Measurements from ENCODE around the gene RCBTB2.
"Not testable (repeated sequence)": the region's sequence is repeated elsewhere in the genome, so short reads cannot be mapped to it uniquely, and the experiment has no call there.

Gene RCBTB2

GRCh38 chr13:48532506-48533499 lies at the start of gene RCBTB2:
Gene RCBTB2, minus strand, starts transcription at chr13:48533080. Its CDS starts 11,141 bp downstream, at chr13:48521939.
- DNase-seq = peak; percentile 61

DNA sequence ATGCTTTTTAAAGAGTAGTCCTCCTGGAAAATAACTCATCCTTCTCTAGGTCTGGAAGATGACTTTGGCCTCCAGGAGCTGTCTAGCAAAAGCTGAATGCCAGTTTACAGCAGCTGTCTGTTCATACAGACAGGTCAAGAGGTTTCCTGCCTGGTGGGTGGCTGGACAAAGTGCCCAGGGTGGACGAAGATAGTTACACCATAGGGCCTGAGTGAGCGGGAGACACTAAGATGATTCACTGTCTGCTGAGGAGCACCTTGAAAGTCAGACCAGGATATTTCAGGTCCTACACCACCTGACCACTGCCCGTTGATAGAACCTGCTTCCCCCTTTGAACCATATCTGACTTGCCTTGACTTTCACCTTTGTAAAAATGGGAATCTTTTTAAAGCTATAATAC lies 49.2 kb upstream of the RCBTB2 start:
- DNase-seq = no peak

DNA sequence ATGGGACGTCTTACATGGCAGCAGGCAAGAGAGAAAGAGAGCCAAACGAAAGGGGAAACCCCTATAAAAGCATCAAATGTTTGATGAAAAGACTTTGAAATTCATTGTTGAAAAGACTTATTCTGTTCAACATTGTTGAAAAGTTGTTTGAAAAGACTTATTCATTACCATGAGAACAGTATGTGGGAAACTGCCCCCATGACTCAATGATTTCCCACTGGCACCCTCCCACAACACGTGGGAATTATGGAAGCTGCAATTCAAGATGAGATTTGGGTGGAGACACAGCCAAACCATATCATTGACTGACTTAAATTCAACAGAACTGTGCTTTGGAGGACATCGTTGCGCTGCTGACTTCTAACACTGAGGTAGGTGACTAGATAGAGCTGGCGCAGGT lies 48.0 kb upstream of the RCBTB2 start:
- DNase-seq = no peak

- DNase-seq = no peak
These were observed 47.4 kb upstream of the RCBTB2 start for GRCh38 chr13:48580185-48580803.

- not testable (repeated sequence) for DNase-seq
These were observed 47.0 kb upstream of the RCBTB2 start for GRCh38 chr13:48579919-48580180.

GRCh38 chr13:48579165-48579918 lies 46.5 kb upstream of the RCBTB2 start:
- DNase-seq = no peak

DNA sequence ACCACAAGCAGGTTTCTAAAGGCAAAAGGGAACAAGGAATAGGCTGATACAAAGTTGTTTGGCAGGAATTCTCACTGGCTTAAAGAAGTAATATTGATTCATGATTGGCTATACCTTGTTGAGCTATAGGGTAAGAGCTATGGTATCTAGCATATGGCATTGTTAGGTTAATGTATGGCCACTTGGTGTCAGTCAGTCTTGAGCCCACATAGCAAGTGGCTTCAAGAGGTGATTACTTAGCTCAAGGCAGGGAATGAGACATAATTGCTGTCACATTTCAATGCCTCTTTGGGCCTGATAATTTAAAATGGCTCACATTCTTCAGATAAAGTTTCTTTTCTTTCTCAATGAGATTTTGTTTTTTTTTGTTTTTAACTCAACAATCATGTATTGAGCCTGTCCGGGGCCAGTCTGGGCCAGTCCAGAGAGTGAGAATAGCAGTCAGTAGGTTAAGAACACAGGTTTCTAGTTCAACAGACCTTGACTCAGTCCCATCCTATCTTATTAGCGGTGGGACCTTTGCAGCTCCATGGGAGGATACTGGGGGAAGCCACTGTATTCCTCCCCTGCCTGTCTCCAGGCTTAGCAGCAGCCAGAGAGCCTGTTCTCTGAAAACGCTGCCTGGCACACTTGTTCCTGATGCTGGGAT lies 45.8 kb upstream of the RCBTB2 start:
- no peak for DNase-seq

GRCh38 chr13:48576448-48577010 lies 43.6 kb upstream of the RCBTB2 start:
- DNase-seq = no peak

DNA sequence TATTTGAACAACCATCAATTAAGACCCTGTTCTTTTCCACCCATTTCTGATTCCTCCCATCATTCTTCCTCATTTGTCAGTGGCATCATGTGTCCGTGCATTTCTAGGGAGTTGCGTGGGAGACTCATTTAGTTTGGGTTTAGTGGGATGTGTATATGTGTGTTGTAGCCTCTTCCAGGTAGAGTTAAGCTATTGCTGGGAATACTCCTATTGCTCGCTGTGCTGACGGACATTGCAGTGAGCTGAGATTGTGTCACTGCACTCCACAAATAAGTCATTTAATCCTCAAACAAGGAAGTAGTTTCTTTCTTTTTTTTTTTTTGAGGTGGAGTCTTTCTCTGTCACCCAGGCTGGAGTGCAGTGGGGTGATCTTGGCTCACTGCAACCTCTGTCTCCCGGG lies 42.2 kb upstream of the RCBTB2 start:
- DNase-seq = no peak

DNA sequence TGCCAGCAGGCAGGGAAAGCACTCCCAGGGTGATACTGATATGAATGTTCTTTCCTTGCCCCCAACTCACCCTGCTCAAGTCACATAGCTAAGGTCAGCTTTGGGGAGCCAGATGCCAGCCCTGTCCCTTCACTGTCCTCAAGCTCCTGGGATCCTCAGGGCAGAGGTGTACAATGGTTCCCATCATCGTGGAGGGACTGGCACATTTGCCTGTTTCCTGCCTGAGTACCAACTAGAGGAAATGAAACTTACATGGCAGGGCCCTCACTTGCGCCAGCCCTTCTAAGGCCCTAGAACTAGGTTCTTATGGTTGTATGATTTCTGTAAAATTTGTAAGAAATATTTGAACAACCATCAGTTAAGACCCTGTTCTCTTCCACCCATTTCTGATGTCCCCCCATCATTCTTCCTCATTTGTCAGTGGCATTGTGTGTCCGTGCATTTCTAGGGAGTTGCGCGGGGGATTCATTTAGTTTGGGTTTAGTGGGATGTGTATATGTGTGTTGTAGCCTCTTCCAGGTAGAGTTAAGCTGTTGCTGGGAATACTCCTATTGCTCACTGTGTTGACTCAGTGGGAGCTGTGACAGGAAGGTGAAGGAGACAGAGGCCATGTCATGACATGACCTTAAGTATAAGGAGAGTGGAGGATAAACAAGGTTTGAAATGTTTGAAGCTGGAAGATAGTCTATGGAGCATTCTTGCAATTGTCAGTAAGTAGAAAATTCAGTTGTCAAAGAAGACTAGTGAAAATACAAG lies 41.3 kb upstream of the RCBTB2 start:
- no peak for DNase-seq

DNA sequence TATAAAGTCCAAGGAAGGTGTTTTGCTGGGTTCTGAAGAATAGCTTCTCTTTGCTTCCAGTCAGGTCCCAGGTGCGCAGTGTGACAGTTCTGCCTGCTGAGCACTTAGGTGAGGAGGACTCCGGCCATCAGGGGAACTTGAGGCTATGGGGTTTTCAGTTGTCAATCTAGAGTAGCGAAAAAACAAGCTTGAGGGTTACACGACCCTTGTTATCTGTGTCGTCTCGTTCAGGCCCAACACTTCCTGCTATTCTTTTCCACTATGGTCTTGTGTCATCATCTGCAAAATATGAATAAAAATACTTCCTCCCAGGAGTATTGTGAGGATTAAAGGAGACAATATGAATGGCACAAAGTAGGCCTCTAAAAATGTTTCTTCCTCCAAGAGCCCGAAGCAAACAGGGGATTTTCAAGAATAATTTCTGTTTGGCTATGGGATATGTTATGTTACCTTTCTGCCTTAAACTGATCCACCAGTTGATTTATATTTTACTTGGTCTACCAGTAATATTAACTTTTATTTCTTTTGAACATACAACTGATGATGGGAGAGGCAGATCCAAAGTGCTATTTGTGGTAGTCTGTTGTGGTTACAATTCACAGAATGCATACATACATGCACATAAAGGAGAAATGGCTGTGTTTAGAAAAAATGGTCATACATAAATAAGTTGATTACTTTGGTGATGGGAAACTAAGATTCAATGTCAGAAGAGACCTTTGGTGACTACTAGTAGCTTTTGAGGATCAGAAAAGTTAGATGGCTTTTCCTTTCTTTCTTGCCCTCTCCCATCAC lies 40.5 kb upstream of the RCBTB2 start:
- no peak for DNase-seq

- no peak for DNase-seq
These were observed 38.4 kb upstream of the RCBTB2 start for GRCh38 chr13:48571126-48571913.

- no peak for DNase-seq
These were observed 37.4 kb upstream of the RCBTB2 start for GRCh38 chr13:48570216-48570828.

GRCh38 chr13:48569104-48569666 lies 36.3 kb upstream of the RCBTB2 start:
- no peak for DNase-seq

DNA sequence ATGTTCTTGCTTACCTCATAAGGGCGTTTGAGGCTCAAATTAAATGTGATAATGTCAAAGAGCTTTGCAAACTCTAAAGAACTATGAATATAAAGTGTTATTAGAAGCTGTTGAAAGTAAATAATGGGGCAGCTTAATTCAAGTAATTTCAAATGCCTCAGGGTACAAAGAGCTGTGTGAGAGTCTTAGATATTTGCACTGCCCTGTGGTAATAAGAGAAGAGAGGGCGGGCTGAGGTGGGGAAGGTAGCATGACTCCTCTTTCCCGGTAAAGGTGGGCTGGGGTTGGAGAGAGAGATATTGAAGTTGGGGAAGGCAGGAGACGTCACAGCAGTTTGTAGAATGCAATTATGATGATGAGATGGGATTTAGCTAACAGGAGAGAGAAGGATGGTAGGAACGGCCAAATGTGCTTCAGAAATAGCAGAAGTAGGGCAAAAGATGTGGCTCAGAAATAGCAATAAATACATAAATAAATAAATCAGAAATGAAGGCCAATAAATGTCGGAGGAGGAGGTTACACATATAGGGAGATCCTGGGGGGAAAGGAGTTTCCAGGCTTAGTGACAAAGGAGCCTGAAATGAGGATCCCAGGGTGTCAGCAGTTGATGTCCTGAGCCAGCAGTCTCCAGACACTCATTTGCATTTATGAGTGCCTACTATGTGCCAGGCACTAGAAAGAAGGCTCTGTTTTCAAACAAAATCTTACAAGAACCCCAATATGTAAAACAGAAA lies 35.7 kb upstream of the RCBTB2 start:
- DNase-seq = no peak

DNA sequence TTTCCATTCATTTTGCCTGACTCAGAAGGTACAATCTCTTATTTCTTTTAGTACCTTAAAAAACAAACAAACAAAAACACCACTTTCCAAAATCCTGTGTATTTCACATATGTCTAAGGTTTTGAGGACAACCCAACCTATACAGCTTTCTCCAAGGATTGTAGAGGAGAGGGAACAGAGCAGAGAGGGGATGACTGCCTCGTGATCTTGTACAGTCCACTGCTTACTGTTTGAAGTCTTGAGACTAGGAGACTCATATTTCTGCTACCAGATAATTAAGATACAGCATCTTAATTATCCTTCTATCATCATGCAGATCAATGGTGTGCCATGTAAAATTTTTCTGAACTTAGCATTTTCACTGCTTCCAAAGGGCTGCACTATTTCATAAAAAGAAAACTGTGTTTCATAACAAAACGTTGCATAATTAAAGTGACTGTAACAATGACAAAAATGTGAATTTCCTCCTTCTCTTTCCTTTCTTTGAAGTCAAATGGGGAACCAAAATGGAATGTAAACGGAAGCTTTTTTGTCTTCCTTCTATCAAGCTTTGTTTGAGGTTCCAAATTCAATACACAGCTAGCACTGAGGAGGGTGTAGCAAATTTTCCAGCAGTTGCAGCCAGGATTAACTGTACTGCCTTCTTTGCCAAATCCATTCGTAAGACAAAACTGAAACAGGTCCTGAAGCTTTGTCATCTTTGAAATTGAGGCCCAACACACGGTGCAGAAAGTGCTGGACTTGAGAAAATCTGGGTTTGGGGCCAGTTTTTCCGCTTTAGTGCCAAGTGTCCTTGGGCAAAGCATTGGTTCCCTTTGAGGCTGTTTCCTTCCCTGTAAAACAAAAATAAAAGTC lies 34.9 kb upstream of the RCBTB2 start:
- no peak for DNase-seq

- DNase-seq = no peak
These were observed 31.2 kb upstream of the RCBTB2 start for GRCh38 chr13:48564056-48564455.

- no peak for DNase-seq
These were observed 30.7 kb upstream of the RCBTB2 start for GRCh38 chr13:48563626-48564025.

All from NCI-H510A treated with DMSO at 0.1 percent for 48 hours (cell line).